NB4 (cell line): ENCODE data around the gene ACP3.

Experiments used
- MYC ChIP-seq: IDR thresholded peaks from 2 replicates; pipeline ENCODE4 v1.6.1; 2011; ENCODE audit warnings: low read depth, low read length
- POLR2A ChIP-seq: IDR thresholded peaks from 2 replicates; pipeline ENCODE4 v1.6.1; 2011; ENCODE audit warnings: mild to moderate bottlenecking; ENCODE audit not compliant: insufficient read length; ENCODE audit errors: extremely low read depth
- TF ChIP-seq, protein P1 (sequence below): IDR thresholded peaks from one replicate; pipeline ENCODE4 v1.5.1; 2012; ENCODE audit warnings: low read depth, low read length

DNA sequence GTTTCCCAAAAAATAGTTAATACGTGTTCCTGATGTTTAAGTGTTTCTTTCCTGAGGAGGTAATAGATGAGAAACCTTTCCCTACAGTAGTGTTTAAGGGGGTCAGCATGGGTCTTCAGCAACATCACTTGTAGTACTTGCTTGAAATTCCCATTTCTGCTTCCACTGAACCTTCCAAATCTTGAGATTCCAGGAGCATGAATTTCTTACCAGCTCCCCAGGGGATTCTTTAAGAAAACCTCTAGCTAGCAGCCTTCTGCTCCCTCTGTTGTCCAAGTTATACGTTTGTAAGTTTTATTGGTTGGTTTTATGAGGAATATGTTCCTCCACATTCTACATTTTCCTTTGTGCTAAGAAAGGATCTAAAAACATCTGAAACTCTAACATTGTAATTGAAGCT, 38.2 kb upstream of the ACP3 start:
- TF ChIP-seq POLR2A (no peak), MYC (no peak)
- TF ChIP-seq, protein P1, sequence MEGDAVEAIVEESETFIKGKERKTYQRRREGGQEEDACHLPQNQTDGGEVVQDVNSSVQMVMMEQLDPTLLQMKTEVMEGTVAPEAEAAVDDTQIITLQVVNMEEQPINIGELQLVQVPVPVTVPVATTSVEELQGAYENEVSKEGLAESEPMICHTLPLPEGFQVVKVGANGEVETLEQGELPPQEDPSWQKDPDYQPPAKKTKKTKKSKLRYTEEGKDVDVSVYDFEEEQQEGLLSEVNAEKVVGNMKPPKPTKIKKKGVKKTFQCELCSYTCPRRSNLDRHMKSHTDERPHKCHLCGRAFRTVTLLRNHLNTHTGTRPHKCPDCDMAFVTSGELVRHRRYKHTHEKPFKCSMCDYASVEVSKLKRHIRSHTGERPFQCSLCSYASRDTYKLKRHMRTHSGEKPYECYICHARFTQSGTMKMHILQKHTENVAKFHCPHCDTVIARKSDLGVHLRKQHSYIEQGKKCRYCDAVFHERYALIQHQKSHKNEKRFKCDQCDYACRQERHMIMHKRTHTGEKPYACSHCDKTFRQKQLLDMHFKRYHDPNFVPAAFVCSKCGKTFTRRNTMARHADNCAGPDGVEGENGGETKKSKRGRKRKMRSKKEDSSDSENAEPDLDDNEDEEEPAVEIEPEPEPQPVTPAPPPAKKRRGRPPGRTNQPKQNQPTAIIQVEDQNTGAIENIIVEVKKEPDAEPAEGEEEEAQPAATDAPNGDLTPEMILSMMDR, result no peak
